HG03354 (cell line): ENCODE measurements around the gene MAP1S.
A peak's percentile ranks its signal among the peaks of the same experiment; 100 is the strongest.

Experiments
- ATAC-seq: cut with Tn5 transposase; IDR thresholded peaks from one replicate; pipeline ENCODE4 v1.9.1; 2021; ENCODE audit warnings: mild to moderate bottlenecking; ENCODE audit not compliant: unreplicated experiment, poor library complexity, severe bottlenecking

The MAP1S gene

GRCh38 chr19:17688853-17689595, 30.3 kb upstream of the MAP1S start:
- ATAC-seq = no peak

GRCh38 chr19:17692566-17692965, 26.7 kb upstream of the MAP1S start:
- no peak for ATAC-seq

GRCh38 chr19:17695198-17695597, 24.1 kb upstream of the MAP1S start:
- no peak for ATAC-seq

DNA sequence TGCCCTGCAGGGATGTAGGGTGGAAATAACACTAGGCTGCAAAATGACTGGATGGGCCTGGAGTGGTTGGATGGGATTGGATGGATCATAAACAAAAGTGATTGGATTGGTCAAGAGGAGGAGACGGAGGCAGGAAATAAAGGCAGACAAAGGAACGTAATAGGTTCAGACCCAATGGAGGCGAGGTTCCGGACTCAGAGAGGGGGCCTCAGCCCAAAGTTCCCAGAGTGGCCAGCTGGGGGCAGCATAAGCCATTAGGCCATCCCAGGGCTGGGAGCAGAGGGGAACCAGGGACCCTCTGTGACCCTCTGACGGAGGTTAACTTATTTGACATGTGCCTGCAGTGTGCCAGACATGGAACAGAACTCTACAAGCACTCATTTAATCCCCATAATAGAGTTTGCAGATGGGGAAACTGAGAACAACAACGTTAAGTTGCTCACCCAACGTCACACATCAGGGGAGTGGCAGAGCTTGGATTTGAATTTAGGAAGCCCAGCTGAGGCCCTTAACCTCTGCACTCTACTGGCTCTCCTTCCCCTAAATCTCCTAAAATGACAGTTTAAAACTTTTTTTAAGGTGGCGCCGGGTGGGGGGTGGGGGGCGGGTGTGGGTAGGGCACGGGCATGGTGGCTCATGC, 15.3 kb upstream of the MAP1S start:
- ATAC-seq = no peak

DNA sequence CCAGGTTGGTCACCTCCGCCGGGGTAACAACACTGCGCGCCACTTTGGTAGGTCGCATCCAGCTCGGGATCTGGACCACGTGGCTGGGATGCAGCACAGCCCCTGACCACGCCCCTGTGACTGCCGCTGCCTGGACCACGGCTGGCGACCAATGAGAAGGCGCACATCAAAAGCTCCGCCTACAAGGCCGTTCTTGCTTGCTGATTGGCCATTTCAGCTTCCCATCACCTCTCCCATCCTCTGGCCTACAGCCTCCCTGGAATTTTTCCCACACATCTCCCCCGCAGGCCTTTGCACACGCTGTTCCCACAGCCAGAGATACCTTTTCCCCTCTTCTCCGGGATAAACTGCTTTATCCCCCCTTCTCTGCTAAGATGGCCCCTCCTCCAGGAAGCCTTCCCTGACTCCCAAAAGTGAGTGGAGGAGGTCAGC, 12.5 kb upstream of the MAP1S start:
- ATAC-seq = no peak

DNA sequence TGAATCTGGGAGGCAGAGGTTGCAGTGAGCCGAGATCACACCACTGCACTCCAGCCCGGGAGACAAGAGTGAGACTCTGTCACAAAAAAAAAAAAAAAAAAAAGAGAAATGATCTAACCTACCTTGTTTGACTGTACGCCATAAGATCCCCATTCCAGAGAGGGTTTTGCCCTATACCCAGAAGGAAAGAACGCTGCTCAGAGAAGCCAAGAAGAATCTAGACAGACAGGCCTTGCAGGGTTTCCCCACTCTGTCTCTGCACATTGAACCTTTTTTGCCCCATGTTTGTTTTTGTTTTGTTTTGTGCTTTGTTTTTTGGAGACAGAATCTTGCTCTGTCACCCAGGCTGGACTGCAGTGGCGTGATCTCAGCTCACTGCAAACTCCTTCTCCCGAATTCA, 7.4 kb upstream of the MAP1S start:
- ATAC-seq = no peak

GRCh38 chr19:17716309-17716929, 2.9 kb upstream of the MAP1S start:
- no peak for ATAC-seq

GRCh38 chr19:17718550-17718946, 732 bp upstream of the MAP1S start:
- no peak for ATAC-seq

- peak; percentile 35 for ATAC-seq
Observed at GRCh38 chr19:17719730-17720400, 585 bp downstream of the MAP1S start.

GRCh38 chr19:17720440-17720839, 1.2 kb downstream of the MAP1S start:
- no peak for ATAC-seq

DNA sequence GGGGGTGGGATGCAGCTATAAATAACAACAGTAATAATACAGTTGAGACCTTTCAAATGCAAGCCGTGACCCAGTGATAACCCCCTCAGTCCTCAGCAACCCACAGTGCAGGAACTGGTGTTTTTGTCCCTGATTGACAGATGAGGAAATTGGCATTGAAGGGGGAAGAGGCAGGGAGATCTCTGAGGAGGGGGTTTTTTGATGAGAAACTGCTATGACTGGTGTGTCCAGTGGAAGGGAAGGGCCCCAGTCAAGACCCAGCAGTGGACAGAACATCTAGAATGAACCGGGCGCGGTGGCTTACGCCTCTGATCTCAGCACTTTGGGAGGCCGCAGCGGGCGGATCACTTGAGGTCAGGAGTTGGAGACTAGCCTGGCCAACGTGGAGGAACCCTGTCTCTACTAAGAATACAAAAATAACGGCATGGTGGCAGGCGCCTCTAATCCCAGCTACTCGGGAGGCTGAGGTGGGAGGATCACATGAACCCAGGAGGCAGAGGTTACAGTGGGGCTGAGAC, 1.9 kb downstream of the MAP1S start:
- ATAC-seq = no peak

- ATAC-seq = no peak
Observed at GRCh38 chr19:17721821-17722220, 2.5 kb downstream of the MAP1S start.

- ATAC-seq = no peak
Observed at GRCh38 chr19:17722655-17723240, 3.5 kb downstream of the MAP1S start.

- no peak for ATAC-seq
Observed at GRCh38 chr19:17724655-17725054, 5.4 kb downstream of the MAP1S start.

GRCh38 chr19:17725422-17726078, 6.3 kb downstream of the MAP1S start:
- ATAC-seq = no peak

GRCh38 chr19:17726136-17726741, 7.0 kb downstream of the MAP1S start:
- ATAC-seq = no peak

DNA sequence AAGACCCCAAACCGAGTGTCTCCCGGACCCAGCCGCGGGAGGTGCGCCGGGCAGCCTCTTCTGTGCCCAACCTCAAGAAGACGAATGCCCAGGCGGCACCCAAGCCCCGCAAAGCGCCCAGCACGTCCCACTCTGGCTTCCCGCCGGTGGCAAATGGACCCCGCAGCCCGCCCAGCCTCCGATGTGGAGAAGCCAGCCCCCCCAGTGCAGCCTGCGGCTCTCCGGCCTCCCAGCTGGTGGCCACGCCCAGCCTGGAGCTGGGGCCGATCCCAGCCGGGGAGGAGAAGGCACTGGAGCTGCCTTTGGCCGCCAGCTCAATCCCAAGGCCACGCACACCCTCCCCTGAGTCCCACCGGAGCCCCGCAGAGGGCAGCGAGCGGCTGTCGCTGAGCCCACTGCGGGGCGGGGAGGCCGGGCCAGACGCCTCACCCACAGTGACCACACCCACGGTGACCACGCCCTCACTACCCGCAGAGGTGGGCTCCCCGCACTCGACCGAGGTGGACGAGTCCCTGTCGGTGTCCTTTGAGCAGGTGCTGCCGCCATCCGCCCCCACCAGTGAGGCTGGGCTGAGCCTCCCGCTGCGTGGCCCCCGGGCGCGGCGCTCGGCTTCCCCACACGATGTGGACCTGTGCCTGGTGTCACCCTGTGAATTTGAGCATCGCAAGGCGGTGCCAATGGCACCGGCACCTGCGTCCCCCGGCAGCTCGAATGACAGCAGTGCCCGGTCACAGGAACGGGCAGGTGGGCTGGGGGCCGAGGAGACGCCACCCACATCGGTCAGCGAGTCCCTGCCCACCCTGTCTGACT, 7.9 kb downstream of the MAP1S start:
- ATAC-seq = no peak

DNA sequence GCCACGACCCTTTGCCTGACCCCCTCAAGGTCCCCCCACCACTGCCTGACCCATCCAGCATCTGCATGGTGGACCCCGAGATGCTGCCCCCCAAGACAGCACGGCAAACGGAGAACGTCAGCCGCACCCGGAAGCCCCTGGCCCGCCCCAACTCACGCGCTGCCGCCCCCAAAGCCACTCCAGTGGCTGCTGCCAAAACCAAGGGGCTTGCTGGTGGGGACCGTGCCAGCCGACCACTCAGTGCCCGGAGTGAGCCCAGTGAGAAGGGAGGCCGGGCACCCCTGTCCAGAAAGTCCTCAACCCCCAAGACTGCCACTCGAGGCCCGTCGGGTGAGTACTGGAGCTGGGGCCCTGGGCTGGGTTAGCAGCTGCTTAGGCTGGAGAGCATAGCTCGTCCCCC, 8.6 kb downstream of the MAP1S start:
- no peak for ATAC-seq
